GM18498 (cell line): Measurements from ENCODE around the gene ESR2.

Source experiments
- ATAC-seq: cut with Tn5 transposase; IDR thresholded peaks from one replicate; pipeline ENCODE4 v1.9.1; 2021; ENCODE audit warnings: mild to moderate bottlenecking, moderate library complexity; ENCODE audit not compliant: unreplicated experiment

ESR2 gene

DNA sequence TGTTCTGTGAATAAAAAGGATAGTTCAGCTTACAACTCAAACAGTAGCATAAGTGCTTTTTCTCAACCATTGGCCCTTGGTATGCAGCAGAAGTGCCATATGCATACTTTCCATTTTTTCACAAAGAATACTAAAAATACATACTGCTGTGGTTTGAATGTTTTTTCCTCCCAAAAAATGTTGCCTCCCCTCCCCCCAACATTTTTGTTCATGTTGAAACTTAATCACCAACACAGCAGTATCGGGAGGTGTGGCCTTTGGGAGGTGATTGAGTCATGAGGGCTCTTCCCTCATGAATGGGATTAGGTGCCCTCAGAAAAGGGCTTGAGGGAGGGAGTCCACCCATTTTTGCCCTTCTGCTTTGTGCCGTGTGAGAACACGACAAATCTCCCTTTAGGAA, 198.6 kb downstream of the ESR2 start:
- no peak for ATAC-seq

DNA sequence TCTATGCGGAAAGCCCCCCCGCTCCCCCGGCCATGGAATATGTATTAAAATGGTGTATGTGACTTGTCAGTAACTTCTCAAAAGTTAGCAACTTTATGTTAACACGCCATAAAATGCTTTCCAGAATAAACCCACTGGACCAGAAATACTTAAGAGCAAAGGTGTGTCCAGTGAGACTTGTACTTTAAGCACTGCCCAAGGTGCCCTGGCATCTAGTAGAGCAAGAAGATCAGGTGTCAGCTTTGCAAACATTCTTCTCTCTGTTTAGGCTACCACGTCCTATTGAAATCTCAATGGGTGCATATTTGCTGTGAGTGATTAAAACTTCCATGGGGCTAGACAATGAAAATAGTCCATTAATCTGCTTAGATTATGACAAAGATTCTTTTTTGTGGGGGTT, 201.2 kb downstream of the ESR2 start:
- ATAC-seq, result no peak

DNA sequence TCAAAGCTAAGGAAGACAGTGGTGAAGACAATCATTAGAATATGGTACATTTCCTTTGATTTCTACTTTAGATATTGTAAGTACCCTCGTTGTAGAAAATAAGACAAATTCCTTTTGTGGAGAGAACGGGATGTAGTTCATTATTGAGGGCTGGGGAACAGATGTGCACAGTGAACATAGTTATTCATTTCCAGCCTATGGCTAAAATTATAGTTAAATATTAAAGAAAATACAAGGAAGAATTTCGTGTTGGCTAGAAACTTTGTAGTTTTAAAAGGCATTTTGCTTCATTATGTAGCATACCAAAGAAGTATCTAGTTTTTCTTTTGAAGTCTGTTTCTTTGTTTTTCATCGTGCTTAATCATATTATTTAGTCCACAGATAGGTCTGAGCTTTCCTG, 201.8 kb downstream of the ESR2 start:
- no peak for ATAC-seq

DNA sequence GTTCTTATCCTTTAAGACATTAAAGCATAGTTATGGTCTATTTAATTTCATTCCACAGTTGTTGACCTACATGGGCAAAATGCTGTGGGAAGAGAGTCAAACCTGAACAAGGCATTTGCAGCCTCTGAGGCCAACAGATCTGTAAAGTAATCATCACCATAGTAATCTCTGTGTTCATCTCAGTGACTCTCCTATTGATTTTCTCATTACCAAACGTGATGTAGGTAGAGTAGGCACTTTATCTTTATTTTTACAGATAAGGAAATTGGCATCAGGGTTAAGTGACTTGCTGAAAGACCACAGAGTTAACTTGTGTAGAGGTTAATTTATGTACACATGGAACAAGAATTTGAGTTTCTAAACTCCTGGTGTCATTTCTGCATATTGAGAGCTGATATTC, 203.0 kb downstream of the ESR2 start:
- no peak for ATAC-seq

DNA sequence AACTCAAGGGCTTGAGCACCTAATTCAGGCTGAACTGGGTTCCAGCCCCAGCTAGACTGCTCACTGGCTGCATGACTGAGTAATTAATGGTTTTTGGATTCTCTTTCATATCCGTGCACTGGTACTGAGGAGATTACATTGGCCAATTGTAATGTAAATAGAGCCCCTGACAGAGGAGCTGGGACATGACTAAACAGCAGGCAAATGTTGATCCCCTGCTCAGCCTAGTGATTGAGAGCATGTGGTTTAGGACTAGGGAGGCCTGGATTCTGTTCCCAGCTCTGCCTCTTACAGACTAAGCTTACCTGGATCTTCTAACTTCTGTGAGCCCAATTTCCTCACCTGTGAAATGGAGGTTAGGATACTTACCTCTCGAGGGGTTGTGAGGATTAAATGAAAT, 204.3 kb downstream of the ESR2 start:
- no peak for ATAC-seq

DNA sequence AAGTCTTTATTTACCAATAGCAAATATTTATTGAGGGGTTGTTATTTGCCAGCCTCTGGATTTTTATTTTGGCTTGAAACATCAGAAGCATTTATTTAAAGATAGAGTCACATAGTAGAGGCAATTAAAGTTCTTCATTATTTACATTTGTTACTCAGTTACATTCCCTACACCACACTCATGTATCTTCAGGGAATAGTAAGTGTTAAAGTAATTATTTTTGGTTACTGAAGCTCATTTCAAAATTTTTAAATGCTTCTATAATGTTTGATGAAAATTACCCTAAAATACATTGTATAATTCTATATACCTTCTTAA, 205.6 kb downstream of the ESR2 start:
- ATAC-seq, result no peak

DNA sequence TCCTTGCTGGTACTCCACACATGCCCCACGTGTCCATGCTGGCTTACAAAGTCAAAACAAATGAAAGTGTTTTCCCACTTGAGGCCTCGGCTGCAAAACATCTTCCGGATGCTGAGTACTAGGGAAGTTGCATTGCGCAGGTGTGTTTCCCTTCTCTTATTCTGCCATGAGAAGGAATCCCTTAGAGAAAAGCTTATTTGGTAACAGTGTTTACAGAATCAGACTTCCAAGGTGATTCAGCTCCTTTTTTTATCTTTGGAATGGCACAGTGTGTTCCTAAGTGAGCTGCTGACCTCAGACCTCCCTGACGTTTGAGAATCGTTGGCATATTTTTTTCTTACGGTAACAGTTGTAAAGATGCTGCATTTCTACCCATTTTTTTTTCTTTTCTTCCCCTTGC, 211.3 kb downstream of the ESR2 start:
- ATAC-seq, result no peak

DNA sequence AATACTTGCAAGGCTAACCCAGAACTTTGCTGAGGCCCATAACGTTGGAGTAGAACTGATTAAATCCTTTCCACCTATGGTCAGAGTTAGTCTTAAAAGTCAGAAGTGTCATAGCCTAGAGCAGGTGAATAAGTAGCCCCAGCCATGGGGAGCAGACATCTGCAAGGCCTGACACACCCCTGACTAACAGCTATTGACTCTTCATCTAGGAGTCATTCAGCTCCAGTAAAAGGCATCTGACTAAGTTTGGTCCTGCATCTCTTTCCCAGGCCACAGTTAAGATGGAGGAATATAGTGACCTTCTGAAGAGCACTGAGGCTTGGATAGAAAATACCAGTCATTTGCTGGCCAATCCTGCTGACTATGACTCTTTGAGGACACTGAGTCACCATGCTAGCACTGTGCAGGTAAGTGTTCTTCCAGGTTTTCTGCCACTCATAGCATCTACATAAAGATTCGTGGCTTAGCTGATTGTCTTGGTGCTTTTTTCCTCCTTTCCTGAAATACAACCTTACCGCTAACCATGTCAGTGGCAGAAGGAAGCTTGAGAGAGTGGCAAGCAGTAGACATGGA, 212.9 kb downstream of the ESR2 start:
- no peak for ATAC-seq

DNA sequence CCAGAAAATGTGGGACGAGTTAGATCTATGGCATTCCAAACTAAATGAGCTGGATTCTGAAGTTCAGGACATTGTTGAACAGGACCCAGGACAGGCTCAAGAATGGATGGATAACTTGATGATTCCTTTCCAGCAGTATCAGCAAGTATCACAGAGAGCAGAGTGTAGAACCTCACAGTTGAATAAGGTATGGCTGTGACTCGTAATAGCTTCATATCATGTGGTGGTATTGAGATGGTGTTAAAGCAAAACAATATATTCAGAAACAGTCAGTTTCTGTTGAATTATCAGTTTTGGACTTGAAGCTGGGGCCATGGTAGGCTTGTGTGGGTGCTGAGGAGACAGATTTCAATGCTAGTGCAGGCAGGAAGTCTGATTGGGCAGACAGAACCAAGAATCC, 213.7 kb downstream of the ESR2 start:
- no peak for ATAC-seq

DNA sequence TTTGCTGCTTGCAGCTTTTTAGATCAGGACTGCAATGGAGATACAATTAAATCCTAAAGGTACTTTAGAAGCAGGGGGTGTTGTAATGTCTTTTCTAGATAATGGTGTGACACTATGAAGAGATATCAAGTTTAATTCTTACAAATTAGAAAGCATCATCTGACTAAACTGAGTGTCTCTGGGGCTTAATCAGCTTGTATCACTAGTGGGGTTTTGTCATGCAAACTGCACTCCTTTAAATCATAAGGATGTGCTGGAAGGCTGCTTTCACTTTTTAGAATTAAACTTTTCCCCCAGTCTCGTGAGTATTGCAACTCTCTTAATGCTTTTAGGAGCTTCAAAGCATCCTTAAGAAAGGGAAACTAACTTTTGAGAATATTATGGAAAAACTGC, 218.6 kb downstream of the ESR2 start:
- ATAC-seq, result no peak

DNA sequence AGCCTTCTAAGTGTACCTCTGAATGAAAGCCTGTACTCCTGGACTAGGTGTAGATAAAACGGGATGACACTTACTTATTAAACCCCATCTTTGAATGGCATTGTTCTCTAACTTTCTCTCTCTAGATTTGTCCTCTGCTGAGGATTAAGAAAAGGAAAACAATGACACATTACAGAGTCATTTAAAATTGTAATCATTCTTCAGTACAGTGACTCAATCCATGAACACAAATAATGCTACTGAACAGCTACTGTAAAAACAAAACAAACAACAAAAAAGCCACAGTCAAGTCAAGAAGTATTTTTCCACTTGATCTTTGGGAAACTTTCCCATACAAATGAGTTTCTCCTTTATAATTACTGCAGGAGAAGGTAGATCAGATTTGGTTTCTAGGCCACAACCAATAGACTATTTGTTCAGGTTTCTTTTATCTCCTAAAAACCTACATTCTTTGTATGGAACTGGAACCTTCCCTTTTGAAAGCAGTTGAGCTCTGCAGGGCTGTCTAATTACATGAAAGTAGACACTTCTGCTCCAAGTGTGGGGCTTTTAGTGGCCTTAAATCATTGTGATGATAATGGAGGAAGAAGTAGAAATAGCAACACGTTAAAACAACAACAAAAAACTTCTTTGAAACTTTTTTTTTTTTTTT, 219.1 kb downstream of the ESR2 start:
- ATAC-seq, result no peak

DNA sequence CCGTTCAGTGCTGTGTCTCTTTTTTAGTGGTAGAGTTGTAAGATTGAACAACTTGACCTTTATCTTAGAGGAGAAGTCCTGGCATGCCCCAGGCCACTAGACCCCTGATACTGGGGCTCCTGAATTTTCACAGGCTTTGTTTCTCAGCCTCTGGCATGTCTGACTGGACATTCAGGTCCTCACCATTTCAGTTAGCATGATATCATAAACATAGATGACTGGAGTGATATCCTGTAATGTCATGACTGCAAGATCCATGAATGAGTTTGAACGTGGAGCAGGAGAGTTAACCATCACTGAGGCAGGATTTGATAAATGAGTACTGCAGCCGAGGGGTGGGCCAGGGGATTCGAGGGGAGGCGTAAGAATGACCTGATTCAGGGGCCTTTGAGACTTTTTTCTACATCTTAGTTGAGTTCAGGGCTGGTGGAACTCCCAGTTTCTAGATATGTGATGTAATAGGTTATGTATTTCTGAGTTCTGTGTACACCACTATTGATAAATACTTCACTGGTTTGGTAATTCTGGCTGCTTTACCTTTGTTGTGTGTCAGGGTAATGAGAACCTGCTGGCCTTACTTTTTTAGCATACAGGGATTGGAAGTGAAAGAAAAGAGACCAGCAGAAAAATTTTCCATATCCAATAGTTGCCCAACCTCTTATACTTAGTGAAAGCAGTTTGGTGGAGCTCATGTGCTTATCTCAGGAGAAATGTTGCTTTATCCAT, 224.4 kb downstream of the ESR2 start:
- ATAC-seq, result no peak

DNA sequence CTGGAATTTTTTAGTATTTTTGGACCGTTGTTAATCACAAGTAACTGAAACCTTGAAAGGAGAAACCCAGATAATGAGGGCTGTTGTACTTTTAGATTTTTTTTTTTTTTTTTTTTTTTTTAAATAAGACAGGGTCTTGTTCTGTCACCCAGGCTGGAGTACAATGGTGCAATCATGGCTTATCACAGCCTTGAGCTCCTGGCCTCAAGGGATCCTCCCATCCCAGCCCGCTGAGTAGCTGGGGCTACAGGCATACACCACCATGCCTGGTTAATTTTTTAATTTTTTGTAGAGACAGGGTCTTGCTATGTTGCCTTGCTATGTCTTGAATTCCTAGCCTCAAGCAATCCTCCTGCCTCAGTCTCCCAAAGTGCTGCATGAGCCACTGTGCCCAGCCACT, 229.7 kb downstream of the ESR2 start:
- ATAC-seq, result no peak

DNA sequence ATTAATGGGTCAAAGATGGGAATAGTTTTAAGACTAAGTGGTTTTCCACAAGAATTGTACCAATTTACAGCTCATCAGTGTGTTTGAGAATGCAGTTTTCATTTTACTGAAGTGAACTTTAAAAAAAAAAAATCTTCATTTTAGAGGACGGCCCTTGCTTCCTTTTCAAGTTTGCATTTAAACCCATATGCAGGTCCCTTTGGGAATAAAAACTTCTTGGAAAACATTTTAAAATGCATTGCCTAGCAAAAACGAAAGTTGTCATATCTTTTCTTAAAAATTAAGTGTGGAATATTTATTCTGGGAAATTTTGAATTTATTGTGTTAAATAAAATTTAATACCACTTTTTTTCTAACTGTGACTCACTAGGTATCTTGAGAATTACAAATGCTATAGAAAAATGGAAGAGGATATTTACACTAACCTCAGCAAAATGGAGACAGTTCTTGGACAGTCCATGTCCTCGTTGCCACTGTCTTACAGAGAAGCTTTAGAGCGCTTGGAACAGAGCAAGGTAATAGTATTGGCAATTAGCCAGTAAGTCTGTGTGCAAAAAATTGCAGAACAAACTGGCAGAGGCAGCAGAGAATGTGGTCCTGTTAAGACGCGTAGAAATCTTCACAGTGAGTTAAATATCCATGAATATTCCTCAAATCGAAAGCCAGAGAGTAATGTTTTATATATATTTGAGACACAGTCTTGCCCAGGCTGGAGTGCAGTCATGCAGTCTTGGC, 231.6 kb downstream of the ESR2 start:
- ATAC-seq, result no peak

DNA sequence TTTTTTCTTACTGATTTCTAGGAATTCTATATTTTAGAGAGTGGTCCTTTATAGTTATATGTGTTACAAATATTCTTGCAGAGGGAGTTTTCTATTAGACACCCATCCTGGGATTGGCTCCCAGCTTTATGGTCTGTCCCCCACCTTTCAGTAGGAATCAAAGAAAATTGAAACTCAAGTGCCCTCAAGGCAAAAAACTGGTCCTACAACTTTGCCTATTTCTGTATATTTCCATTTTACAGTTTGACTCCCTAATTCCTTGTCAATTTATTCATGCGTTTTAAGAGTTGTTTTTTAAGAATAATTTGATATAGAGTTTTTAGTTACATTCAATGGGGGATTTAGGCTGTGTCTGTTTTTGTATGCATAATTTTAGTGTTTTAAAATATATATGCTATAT, 232.5 kb downstream of the ESR2 start:
- no peak for ATAC-seq

DNA sequence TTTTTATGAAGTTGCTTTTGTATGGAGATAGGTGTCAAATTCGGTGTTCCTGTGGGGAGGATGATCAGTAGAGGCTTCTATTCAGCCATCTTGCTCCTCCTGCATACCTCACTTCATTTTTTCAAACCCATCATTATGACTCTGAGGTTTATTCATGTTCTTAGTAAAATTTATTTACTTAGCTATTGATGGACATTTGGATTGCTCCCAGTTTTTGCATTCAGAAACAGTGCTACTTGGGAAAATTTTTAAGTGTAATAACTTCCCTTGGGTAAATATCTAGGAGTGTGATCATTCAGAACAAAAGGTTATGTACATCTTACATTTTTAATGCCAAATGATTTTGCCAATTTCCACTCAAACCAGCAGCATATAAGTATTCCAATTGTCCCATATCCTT, 233.1 kb downstream of the ESR2 start:
- ATAC-seq, result no peak

DNA sequence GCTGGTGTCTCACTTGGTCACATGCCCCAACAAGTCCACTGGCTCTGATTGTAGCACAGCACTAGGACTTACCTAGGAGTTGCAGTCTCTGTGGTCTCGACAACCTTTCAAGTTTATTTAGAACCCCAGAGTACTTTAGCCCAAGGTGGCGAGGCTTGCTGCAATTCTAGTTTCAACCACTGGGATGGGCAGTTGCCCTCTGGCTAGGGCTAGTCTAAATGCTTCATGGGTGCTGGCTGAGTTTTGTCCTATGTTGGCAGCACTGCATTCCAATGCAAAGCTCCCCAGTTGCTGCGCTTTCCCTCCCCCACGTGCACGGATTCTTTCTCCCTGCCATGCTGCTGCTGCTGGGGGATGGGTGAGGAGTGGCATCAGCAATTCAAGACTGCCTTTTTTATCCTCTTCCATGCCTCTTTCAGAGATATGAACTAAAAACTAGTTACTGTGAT, 233.5 kb downstream of the ESR2 start:
- no peak for ATAC-seq

DNA sequence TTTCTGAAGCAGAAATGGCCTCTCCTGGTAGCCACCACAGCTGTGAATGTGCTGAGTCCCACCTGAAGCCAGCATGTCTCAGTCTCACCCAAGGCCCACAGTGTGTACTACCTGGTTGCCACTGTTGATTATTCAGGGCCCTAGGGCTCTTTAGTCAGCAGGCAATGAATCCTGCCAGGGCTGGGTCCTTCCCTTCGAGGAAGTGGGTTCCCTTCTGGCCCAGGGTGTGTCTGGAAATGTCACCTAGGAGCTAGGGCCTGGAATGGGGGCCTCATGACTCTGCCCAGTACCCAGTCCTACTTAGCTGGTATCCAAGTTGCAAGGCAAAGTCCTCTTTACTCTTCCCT, 234.0 kb downstream of the ESR2 start:
- ATAC-seq, result no peak

DNA sequence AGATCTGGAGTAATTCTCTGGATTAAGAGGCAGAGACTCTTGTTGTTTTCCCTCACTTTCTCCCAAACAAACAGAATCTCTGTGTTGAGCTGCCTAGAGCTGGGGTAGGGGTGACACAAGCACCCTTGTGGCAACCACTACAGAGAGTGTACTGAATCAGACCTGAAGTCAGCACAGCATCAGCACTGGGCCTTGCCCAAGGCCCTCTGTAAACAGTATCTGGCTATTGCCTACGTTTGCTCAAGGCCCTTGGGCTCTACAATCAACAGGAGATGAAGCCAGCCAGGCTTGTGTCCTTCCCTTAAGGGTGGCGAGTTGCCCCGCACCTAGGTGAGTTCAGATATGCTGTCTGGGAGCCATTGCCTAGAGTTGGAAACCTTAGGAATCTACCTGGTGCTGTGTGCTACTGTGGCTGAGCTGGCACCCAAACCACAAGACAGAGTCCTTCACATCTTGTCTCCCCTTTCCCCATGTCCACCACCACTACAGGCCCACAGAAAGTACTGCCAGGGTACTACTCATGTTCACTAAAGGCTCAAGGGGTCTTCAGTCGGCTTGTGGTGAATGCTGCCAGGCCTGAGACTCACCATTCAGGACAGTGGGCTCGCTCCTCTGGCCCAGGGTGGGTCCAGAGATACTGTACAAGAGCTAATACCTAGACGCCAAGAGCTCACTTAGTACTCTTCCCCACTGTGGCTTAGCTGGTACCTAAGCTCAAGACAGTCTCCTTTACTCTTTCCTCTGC, 234.5 kb downstream of the ESR2 start:
- ATAC-seq, result no peak

DNA sequence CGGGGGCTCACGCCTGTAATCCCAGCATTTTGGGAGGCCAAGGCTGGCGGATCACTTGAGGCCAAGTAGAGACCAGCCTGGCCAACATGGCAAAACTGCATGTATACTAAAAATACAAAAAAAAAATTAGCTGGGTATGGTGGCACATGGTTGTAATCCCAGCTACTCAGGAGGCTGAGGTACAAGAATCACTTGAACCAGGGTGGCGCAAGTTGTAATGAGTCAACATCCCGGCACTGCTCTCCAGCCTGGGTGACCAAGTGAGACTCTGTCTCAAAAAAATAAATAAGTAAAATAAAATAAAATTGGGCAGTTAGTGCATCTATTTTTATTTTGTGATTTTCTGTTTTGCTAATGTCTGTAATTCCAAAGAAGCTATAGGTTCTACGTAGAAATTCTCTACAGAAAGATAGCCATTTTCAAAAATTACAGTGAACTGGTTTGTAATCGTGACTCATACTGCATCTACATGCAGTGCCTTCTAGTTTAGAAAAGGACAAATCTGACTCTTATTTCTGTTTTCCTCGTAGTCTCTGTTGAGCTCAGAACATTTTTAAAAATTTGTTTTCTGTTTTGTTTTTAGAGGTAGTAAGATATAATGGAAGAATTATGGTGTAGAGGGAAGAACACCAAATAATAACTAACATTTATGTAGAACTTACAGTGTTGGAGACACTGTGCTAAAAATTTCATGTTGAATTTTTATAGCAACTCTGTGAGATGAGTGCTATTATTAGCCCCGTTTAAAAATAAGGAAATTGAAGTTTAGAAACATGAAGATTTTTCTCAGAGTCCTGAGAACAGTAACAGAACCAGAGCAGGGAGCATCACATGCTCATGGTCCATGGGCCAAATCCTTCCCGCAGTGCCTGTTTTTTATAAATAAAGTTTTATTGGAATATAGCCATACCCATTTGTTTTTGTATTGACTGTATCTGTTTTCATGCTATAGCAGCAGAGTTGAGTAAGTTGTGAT, 240.2 kb downstream of the ESR2 start:
- no peak for ATAC-seq
